Tracheal epithelial cell (primary cell): ENCODE results near the gene LCE3A. TPM values are rescaled to one million over a fixed set of nuclear protein-coding genes. Genes with fewer than 3 reads are reported as not detected.

Source experiments
- total RNA-seq: library from RNA; depleted of rRNA; stranded (reverse); fragments of >200 nt; gene quantifications from 2 replicates; pipeline ENCODE4 v1.2.1, GENCODE V29; 2014

The LCE3A gene, protein sequence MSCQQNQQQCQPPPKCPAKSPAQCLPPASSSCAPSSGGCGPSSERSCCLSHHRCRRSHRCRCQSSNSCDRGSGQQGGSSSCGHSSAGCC
- not detected in 2 replicates for total RNA-seq

DNA sequence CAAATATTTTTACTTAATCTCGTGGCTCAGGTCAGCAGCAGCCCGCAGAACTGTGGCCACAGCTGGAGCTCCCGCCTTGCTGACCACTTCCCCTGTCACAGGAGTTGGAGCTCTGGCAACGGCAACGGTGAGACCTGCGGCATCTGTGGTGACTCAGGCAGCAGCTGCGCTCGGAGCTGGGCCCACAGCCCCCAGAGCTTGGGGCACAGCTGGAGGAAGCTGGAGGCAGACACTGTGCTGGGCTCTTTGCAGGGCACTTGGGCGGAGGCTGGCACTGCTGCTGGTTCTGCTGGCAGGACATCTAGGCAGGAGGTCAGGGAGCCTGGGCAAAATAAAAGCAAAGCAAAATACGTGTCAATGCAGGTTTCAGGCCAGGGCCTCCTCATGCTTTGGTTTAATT is at the start of gene LCE3A:
Gene LCE3A (minus strand): TSS at position 301 of the 400 bp plus-strand sequence. CDS start 0 bp downstream, at position 301.

DNA sequence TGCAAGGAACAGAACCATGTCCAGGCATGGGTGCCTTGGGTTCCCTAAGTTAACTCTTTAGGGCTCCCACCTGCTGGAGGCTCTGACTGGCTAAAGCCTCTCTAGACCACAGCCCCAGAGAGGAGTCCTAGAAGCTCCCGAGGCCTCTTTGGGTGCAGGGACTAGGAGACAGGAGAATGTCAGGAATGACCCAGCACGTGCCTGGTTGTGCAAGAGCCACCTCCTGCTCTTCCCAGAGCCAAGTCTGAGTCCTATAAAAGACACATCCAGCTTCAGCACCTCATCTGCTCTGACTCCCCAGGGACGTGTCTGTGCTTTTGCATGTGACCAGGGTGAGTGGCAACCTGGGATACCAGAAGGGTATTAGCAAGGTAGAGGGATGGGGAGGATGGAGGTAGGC is 40.2 kb upstream of the LCE3A start, which contains the start of gene LCE2D:
Gene LCE2D (plus strand): TSS at position 283 of the 400 bp plus-strand sequence. CDS start 726 bp downstream, outside the sequence.

DNA sequence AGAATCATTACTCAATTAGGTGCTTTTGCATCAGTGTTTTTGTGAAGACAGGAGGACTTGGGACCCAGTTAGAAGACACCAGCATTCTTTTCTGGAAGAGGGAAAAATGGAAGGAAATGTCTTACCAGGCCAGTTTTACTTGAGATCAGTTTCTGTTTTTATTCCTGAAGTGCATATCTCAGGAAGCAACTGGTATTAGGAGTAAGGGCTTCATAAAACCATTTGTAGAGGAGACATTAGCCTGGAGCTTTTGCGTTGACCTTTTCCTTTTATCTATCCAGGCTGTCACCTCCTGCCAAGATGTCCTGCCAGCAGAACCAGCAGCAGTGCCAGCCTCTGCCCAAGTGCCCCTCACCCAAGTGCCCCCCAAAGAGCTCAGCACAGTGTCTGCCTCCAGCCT is 9.4 kb downstream of the LCE3A start, which contains the start of gene LCE3B:
Gene LCE3B (plus strand): TSS at position 301 of the 400 bp plus-strand sequence. CDS start 0 bp downstream, at position 301.

DNA sequence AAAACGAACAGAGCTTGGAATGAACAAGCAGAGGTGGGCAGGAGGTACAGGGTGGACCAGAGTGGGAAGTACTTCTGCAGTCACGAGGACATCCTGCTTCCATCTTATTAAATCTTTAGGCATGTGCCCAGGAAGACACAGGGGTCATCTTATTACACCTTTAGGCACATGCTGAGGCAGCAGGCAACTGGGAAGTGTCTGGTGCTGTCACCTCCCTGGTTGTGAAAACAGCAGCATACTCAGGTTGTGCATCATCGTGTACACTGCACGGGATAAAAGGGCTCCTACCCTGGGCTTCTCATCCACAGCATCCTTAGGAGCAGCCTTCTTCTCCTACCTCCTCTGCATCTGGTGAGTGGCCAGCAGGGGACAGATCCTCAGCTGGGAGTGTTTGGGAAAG is 23.0 kb downstream of the LCE3A start, which contains the start of gene LCE3C:
Gene LCE3C (plus strand): TSS at position 301 of the 400 bp plus-strand sequence. CDS start 498 bp downstream, outside the sequence.

DNA sequence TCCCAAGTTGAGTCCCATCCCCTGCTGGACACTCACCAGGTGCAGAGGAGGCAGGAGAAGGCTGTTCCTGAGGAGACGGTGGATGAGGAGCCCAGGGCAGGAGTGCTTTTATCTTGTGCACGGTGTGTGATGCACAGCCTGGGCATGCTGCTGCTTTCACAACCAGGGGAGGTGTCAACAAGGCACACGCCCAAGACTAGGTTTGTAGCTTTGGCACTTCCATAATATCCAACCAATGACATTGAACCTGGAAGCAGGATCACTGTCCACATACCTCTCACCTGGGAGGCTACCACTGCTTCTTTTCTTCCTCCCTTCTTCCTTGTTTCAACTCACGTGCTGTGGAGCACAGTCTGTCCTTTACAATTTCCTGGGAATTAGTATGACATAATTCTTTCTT is 42.5 kb downstream of the LCE3A start, which contains the start of gene LCE3D:
Gene LCE3D (minus strand): TSS at position 84 of the 400 bp plus-strand sequence. CDS start 580 bp downstream, outside the sequence.

Other genes starting within 250 kb of the LCE3A start
- gene CRNN, start 208.8 kb downstream of the LCE3A start, total RNA-seq = 0.72 and 0.85 TPM in 2 replicates
- not detected in 2 replicates for gene LCE5A, start 112.3 kb downstream of the LCE3A start, total RNA-seq
- gene CRCT1, start 108.6 kb downstream of the LCE3A start, total RNA-seq = 4.3 and 5.1 TPM in 2 replicates
- 0.48 TPM in 1 of 2 replicates, not detected in the other for gene LCE3E, start 56.3 kb downstream of the LCE3A start, total RNA-seq
- not detected in 2 replicates for gene LCE3D, start 42.6 kb downstream of the LCE3A start, total RNA-seq
- gene LCE3C, start 22.9 kb downstream of the LCE3A start, total RNA-seq = not detected in 2 replicates
- not detected in 2 replicates for gene LCE3B, start 9.3 kb downstream of the LCE3A start, total RNA-seq
- gene LCE2D, start 40.3 kb upstream of the LCE3A start, total RNA-seq = not detected in 2 replicates
- gene LCE2C, start 52.2 kb upstream of the LCE3A start, total RNA-seq = not detected in 2 replicates
- not detected in 2 replicates for gene LCE2B, start 63.0 kb upstream of the LCE3A start, total RNA-seq
- not detected in 2 replicates for gene LCE2A, start 75.2 kb upstream of the LCE3A start, total RNA-seq
- not detected in 2 replicates for gene LCE4A, start 85.1 kb upstream of the LCE3A start, total RNA-seq
- under 0.01 TPM in 1 of 2 replicates, not detected in the other for gene KPRP, start 134.9 kb upstream of the LCE3A start, total RNA-seq
- not detected in 2 replicates for gene LCE1F, start 152.0 kb upstream of the LCE3A start, total RNA-seq
- 0.24 TPM in 1 of 2 replicates, not detected in the other for gene LCE1E, start 163.2 kb upstream of the LCE3A start, total RNA-seq
- not detected in 2 replicates for gene LCE1D, start 173.6 kb upstream of the LCE3A start, total RNA-seq
- 0.24 and 1.3 TPM in 2 replicates for gene LCE1C, start 183.5 kb upstream of the LCE3A start, total RNA-seq
- not detected in 2 replicates for gene LCE1B, start 188.9 kb upstream of the LCE3A start, total RNA-seq
- gene LCE1A, start 204.4 kb upstream of the LCE3A start, total RNA-seq = not detected in 2 replicates
- gene LCE6A, start 219.8 kb upstream of the LCE3A start, total RNA-seq = not detected in 2 replicates
- gene LCE7A, start 236.9 kb upstream of the LCE3A start, total RNA-seq = not detected in 2 replicates